ENCODE data around the gene ABCG5. TPM values are rescaled to one million over a fixed set of nuclear protein-coding genes. Genes with fewer than 3 reads are reported as not detected.

Gene ABCG5
- total and polyA plus RNA-seq, 2 experiments from 2014 or later, result 0.08 TPM; not detected in 1

DNA sequence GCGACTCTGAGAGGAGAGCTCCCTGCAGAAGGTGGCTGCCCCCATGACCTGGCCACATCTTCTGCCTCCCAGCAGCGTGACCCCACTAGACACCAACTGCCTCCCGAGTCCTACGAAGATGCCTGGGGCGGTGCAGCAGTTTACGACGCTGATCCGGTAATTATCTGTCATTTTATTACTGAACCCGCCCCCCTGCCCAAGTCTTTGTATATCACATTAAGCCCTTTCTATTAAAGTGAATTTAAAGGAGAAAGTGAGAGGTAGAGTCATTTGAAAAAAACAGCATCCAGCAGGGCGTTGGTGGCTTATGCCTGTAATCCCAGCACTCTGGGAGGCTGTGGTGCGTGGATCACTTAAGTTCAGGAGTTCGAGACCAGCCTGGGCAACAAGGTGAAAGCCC lies 33.5 kb upstream of the ABCG5 start (continued):
- TF ChIP-seq, protein P1, sequence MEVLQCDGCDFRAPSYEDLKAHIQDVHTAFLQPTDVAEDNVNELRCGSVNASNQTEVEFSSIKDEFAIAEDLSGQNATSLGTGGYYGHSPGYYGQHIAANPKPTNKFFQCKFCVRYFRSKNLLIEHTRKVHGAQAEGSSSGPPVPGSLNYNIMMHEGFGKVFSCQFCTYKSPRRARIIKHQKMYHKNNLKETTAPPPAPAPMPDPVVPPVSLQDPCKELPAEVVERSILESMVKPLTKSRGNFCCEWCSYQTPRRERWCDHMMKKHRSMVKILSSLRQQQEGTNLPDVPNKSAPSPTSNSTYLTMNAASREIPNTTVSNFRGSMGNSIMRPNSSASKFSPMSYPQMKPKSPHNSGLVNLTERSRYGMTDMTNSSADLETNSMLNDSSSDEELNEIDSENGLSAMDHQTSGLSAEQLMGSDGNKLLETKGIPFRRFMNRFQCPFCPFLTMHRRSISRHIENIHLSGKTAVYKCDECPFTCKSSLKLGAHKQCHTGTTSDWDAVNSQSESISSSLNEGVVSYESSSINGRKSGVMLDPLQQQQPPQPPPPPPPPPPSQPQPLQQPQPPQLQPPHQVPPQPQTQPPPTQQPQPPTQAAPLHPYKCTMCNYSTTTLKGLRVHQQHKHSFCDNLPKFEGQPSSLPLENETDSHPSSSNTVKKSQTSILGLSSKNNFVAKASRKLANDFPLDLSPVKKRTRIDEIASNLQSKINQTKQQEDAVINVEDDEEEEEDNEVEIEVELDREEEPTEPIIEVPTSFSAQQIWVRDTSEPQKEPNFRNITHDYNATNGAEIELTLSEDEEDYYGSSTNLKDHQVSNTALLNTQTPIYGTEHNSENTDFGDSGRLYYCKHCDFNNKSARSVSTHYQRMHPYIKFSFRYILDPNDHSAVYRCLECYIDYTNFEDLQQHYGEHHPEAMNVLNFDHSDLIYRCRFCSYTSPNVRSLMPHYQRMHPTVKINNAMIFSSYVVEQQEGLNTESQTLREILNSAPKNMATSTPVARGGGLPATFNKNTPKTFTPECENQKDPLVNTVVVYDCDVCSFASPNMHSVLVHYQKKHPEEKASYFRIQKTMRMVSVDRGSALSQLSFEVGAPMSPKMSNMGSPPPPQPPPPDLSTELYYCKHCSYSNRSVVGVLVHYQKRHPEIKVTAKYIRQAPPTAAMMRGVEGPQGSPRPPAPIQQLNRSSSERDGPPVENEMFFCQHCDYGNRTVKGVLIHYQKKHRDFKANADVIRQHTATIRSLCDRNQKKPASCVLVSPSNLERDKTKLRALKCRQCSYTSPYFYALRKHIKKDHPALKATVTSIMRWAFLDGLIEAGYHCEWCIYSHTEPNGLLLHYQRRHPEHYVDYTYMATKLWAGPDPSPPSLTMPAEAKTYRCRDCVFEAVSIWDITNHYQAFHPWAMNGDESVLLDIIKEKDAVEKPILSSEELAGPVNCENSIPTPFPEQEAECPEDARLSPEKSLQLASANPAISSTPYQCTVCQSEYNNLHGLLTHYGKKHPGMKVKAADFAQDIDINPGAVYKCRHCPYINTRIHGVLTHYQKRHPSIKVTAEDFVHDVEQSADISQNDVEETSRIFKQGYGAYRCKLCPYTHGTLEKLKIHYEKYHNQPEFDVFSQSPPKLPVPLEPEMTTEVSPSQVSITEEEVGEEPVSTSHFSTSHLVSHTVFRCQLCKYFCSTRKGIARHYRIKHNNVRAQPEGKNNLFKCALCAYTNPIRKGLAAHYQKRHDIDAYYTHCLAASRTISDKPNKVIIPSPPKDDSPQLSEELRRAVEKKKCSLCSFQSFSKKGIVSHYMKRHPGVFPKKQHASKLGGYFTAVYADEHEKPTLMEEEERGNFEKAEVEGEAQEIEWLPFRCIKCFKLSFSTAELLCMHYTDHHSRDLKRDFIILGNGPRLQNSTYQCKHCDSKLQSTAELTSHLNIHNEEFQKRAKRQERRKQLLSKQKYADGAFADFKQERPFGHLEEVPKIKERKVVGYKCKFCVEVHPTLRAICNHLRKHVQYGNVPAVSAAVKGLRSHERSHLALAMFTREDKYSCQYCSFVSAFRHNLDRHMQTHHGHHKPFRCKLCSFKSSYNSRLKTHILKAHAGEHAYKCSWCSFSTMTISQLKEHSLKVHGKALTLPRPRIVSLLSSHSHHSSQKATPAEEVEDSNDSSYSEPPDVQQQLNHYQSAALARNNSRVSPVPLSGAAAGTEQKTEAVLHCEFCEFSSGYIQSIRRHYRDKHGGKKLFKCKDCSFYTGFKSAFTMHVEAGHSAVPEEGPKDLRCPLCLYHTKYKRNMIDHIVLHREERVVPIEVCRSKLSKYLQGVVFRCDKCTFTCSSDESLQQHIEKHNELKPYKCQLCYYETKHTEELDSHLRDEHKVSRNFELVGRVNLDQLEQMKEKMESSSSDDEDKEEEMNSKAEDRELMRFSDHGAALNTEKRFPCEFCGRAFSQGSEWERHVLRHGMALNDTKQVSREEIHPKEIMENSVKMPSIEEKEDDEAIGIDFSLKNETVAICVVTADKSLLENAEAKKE (CRISPR knock-in tag; IDR thresholded peaks at IDR 0.05), result no peak

DNA sequence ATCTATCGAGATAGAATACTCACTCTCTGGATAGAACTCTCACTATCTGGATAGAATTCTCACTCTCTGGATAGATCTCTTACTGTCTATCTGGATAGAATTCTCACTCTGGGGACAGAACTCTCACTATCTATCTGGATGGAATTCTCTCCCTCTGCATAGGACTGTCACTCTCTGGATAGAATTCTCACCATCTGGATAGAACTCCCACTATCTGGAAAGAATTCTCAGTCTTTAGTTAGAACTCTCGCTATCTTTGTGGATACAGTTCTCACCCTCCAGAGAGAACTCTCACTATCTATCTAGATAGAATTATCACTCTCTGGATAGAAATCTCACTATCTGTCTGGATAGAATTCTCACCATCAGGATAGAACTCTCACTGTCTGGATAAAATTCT lies 16.7 kb upstream of the ABCG5 start:
- H3K4me1 Mint-ChIP-seq, result no peaks in the 10 kb centered on the region
- H3K36me3 Mint-ChIP-seq (ENCODE audit: low read depth), result no peaks in the 10 kb centered on the region
- ATAC-seq, result no peak
- Histone ChIP-seq H3K4me3 (no peak overlapping the region), H3K36me3 (ENCODE audit: insufficient read depth) (no peaks in the 10 kb centered on the region), H3K4me1 (ENCODE audit: insufficient read depth) (no peaks in the 10 kb centered on the region), H2AFZ (no peak overlapping the region), H3K27me3 (ENCODE audit: insufficient read depth) (peaks cover 30% of the 10 kb centered on the region; the same call in 1 of the 2 replicates), H3K79me2 (replicated peaks; ENCODE audit: insufficient read depth) (no peaks in the 10 kb centered on the region), H3F3A (replicated peaks; ENCODE audit: low read depth) (no peaks in the 10 kb centered on the region), H3K4me2 (no peak overlapping the region), H3K27ac (ENCODE audit: low read depth) (no peak overlapping the region), H3K9me2 (ENCODE audit: insufficient read depth) (no peaks in the 10 kb centered on the region), H4K20me1 (replicated peaks; ENCODE audit: insufficient read depth) (no peaks in the 10 kb centered on the region)
- DNase-seq (ENCODE audit: low spot score), result no peak
- no peaks in the 10 kb centered on the region for H3K9me3 Mint-ChIP-seq
- peaks cover 5% of the 10 kb centered on the region for H3K27me3 Mint-ChIP-seq (ENCODE audit: insufficient read depth, low read depth, poor library complexity)
- no peak overlapping the region for H3K4me3 Mint-ChIP-seq
- no peak overlapping the region for H3K27ac Mint-ChIP-seq
- TF ChIP-seq ZNF114 (CRISPR knock-in tag; IDR thresholded peaks at IDR 0.05) (no peak), EZH2phosphoT487 (IDR thresholded peaks at IDR 0.05; ENCODE audit: unreplicated experiment) (no peak), STAT1 (IDR thresholded peaks at IDR 0.05; ENCODE audit: unreplicated experiment) (no peak), POLR2AphosphoS5 (IDR thresholded peaks at IDR 0.05; ENCODE audit: low read depth) (no peak)
- TF ChIP-seq, protein P1 (CRISPR knock-in tag; IDR thresholded peaks at IDR 0.05), result no peak
